Measurements from ENCODE around the gene PCDHA6.
"Not testable (repeated sequence)": the region's sequence is repeated elsewhere in the genome, so short reads cannot be mapped to it uniquely, and the experiment has no call there.

The PCDHA6 gene

DNA sequence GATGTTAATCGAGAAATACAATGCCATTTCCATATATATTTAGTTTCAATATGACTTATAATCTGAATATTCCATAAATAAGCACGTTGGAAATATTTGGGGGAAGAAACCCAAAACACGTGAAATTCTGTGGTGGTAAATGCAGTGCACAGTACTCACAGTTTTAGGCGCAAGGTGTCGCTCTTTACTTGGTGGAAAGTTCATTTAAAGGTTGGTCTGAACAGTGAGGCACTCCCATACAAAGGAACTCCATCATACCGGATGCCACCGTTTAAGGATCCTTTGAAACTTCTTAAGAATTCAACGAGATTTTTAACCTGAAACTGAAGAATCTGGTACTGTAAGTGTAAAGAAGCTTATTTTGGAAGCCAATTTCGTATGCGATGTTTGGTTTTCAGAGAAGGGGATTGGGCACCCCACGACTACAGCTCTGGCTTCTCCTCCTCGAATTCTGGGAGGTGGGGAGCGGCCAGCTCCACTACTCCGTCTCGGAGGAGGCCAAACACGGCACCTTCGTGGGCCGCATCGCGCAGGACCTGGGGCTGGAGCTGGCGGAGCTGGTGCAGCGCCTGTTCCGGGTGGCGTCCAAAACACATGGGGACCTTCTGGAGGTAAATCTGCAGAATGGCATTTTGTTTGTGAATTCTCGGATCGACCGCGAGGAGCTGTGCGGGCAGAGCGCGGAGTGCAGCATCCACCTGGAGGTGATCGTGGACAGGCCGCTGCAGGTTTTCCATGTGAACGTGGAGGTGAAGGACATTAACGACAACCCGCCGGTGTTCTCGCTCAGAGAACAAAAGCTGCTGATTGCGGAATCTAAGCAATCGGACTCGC lies 41.2 kb downstream of the PCDHA6 start, which contains the start of gene PCDHA11:
TSS of gene PCDHA11 (plus strand) at position 237 of the 834 bp plus-strand sequence. CDS start at position 384, 147 bp downstream.
- no peak for DNase-seq

DNA sequence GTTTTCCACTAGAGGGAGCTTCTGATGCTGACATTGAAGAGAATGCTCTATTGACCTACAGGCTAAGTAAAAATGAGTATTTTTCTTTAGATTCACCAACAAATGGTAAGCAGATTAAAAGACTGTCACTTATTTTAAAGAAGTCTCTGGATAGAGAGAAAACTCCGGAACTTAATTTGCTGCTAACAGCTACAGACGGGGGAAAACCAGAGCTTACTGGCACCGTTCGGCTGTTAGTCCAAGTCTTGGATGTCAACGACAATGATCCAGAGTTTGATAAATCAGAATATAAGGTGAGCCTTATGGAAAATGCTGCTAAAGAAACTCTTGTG lies 41.8 kb downstream of the PCDHA6 start:
- DNase-seq = no peak

DNA sequence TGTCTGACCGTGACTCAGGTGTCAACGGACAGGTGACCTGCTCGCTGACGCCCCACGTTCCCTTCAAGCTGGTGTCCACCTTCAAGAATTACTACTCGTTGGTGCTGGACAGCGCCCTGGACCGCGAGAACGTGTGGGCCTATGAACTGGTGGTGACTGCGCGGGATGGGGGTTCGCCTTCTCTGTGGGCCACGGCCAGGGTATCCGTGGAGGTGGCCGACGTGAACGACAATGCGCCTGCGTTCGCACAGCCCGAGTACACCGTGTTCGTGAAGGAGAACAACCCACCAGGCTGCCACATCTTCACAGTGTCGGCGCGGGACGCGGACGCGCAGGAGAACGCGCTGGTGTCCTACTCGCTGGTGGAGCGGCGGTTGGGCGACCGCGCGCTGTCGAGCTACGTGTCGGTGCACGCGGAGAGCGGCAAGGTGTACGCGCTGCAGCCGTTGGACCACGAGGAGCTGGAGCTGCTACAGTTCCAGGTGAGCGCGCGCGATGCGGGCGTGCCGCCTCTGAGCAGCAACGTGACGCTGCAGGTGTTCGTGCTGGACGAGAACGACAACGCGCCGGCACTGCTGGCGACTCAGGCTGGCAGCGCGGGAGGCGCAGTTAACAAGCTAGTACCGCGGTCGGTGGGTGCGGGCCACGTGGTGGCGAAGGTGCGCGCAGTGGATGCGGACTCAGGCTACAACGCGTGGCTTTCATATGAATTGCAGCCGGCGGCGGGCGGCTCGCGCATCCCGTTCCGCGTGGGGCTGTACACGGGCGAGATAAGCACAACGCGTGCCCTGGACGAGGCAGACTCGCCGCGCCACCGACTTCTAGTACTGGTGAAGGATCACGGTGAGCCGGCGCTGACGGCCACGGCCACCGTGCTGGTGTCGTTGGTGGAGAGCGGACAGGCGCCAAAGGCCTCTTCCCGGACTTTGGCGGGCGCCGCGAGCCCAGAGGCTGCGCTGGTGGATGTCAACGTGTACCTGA lies 42.8 kb downstream of the PCDHA6 start:
- no peak for DNase-seq

DNA sequence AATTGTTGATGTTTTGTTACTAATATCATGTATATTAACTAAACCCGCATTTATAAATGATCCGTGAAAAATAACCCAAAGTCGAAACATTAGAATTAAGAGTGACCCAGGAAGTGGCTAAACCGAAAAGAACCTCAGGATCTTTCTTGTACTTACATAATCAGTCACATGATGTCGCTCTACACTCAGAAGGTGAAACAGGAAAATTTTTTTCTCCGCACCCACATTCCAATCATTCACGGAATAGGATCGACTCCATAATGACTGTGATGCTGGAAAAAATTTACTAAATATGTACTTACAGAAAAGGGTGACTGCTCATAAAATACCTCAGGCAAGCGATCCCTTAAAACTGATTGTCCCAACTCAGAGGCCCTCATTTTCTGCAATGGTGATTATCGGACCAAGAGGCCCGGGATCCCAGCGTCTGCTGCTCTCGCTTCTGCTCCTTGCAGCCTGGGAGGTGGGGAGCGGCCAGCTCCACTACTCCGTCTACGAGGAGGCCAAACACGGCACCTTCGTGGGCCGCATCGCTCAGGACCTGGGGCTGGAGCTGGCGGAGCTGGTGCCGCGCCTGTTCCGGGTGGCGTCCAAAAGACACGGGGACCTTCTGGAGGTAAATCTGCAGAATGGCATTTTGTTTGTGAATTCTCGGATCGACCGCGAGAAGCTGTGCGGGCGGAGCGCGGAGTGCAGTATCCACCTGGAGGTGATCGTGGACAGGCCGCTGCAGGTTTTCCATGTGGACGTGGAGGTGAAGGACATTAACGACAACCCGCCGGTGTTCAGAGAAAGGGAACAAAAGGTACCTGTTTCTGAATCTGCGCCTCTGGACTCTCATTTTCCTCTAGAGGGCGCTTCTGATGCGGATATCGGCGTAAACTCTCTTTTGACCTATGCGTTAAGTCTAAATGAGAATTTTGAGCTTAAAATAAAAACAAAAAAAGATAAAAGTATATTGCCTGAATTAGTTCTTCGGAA lies 47.6 kb downstream of the PCDHA6 start, which contains the start of gene PCDHA12:
TSS of gene PCDHA12 (plus strand) at position 224 of the 981 bp plus-strand sequence. CDS start at position 389, 165 bp downstream.
- DNase-seq = no peak

DNA sequence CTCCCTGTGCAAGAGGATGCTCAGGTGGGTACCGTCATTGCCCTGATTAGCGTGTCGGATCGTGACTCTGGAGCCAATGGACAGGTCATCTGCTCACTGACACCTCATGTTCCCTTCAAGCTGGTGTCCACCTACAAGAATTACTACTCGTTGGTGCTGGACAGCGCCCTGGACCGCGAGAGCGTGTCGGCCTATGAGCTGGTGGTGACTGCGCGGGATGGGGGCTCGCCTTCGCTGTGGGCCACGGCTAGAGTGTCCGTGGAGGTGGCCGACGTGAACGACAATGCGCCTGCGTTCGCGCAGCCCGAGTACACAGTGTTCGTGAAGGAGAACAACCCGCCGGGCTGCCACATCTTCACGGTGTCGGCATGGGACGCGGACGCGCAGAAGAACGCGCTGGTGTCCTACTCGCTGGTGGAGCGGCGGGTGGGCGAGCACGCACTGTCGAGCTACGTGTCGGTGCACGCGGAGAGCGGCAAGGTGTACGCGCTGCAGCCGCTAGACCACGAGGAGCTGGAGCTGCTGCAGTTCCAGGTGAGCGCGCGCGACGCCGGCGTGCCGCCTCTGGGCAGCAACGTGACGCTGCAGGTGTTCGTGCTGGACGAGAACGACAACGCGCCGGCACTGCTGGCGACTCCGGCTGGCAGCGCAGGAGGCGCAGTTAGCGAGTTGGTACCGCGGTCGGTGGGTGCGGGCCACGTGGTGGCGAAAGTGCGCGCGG lies 48.9 kb downstream of the PCDHA6 start:
- DNase-seq = not testable (repeated sequence)

DNA sequence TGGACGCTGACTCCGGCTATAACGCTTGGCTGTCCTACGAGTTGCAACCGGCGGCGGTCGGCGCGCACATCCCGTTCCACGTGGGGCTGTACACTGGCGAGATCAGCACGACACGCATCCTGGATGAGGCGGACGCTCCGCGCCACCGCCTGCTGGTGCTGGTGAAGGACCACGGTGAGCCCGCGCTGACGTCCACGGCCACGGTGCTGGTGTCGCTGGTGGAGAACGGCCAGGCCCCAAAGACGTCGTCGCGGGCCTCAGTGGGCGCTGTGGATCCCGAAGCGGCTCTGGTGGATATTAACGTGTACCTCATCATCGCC lies 49.5 kb downstream of the PCDHA6 start:
- DNase-seq = no peak
